ENCODE data around the gene NSG1.
A peak's percentile ranks its signal among the peaks of the same experiment; 100 is the strongest.

The NSG1 gene, protein sequence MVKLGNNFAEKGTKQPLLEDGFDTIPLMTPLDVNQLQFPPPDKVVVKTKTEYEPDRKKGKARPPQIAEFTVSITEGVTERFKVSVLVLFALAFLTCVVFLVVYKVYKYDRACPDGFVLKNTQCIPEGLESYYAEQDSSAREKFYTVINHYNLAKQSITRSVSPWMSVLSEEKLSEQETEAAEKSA

DNA sequence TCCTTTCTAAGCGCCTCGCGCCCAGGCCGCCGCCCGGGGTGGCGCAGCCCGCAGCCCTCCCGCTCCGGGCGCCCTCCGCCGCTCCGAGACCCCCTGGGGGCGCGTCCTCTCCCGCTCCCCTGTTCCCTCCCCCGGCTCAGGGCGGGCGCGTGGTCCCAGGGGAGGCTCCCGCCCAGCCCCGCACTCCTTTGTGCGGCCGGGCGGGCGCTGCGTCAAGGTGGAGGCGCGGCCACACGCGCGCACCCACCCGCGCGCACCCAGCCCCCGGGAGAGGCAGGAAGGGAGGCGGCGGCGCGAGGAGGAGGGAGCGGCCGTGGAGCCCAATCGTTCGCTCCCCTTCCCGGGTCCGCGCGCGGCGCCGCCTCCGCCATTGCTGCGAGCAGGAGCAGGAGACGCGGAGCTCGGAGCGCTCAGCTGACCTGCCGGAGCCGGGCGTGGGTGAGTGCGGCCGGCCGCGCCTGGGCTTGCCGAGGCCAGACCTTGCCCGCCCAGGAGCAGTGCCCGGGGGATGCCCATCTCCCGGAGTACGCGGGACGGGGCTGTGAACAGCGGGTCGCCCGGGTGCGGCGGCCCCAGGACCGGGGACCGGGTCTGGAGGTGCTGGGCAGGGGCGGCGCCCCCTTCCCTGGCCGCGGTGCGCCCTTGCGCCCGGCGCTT, at the start of gene NSG1:
Gene NSG1 (plus strand): TSS at position 367 of the 657 bp plus-strand sequence. CDS start 528 bp downstream, outside the sequence.
- no peak for DNase-seq

DNA sequence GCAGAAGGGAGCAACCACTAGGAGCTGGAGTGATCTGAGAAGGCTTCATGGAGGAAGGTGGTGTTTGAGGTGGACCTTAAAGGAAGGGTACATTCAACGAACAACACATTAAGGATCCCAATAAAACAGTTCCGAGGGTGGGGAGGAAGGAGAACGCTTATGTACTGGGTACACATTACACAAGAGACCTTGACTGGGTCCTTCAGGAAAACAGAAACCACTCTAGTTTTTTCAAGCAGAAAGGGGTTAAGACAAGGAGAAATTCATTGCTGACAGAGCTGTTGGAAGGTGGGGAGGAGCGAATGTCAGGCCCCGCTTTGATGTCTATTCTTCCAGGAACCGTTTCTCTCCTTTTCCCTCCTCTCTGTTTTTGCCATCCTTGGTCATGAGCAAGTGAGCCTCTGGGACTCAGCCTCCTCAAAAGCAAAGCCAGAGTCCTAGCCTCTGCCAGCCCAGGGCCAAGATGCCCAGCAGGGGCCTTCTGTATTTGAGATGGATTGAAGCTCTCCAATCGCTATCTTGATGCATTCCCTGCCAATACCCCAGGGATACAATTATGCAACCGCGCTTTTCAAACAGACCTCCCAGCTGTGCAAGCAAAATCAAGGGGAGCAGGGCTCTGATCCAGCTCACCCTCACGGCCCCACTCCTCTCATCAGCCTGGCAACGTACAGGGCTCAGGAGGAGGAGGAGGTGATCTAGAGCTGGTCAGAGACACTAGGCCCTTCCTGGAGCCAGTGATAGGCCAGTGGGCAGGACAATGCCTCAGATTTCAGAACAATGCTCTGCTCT, 48.5 kb upstream of the NSG1 start:
- DNase-seq = no peak

DNA sequence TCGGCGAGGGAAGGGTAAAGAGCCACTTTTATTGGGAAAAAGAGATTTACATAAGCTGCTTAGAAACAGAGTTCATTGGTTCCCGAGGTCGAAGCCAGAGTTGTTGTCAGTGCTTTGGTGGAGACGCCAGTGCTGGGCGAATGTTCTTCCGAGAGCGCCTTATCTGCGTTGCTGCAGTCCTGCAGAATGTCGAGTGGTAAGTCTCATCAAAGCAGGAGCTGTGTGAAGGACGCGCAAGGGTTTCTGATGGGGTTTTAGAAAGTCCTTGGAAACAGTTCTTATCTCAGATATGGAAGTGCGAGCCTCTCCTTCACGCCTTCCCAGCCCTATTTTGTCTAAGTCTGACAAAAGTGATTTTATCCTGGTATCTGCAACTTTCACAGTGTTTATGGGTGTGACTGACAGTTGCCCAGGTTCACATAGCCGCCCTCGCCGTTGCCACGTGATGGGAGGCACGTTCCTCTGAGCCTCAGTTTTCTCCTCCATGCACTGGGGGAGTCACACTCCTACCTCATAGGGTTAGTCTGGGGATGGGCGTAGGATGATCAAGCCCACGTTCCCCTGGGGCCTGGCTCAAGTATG, 47.3 kb upstream of the NSG1 start:
- DNase-seq = no peak

DNA sequence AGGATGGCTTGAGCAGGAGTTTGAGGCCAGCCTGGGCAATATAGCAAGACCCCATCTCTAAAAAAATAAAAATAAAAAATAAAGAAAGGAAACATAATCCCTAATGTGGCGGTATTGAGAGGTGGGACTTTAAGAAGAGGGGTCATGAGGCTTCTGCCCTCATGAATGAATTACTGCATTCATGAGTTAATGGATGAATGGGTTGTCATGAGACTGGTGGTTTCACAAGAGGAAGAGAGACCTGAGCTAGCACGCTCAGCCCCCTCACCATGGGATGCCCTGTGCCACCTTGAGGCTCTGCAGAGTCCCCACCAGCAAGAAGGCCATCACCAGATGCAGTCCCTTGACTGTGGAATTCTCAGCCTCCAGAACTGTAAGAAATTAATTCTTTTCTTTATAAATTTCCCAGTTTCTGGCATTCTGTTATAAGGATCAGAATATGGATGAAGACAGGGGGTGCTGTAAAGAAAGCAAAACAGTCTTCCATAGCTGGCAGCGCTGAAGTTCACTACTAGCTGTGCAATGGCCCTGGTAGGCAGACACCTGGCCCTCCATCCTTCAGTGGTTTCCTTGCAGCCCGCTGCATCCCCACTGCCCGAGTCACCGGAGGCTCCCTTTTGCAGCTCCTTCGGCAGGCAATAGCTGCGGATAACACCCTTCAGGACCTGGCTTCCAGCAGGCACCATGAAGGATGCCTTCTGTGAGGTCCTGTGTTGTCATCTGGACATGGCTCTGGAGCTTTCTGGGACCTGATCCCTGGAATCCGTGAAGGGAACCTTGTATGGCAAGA, 44.8 kb upstream of the NSG1 start:
- DNase-seq = no peak

DNA sequence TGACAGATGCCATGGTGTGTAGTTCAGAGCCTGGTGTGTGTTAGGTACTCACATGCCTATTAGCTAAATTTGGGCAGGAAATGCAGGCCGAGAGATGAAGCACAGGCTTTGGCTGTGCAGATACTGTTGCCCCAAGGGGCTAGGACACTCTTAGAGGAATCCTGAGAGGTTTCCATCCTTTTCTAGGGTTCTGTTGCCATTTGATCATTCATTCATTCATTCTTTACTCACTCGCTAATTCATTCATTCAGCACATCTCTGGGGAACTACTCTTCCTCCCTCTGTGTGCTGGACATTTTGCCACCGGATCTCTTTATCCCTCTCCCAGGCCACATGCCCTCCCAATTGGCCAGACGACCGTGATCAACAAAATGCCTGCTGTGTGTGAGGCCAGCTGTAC, 43.9 kb upstream of the NSG1 start:
- no peak for DNase-seq

DNA sequence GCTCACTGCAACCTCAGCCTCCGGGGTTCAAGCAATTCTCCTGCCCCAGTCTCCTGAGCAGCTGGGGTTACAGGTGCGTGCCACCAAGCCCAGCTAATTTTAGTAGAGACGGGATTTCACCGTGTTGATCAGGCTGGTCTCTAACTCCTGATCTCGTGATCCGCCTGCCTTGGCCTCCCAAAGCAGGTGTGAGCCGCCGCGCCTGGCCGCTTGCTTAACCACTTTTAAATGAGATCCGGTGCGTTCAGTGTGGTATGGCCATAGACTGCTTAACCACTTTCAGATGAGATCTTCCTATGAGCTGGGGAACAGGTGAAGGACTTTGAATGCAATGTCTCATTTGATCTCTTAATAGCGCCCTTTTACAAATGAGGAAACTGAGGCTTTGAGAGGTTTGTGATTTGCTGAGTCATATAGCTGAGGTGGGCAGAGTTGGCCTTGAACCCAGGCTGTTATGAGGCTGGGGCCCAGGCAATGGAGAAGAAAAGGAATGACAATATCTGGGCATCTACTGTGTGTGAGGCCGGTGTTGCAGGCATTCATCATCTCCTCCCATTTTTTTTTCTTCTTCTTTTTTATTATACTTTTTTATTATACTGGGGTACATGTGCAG, 41.9 kb upstream of the NSG1 start:
- peak; percentile 14 for DNase-seq

DNA sequence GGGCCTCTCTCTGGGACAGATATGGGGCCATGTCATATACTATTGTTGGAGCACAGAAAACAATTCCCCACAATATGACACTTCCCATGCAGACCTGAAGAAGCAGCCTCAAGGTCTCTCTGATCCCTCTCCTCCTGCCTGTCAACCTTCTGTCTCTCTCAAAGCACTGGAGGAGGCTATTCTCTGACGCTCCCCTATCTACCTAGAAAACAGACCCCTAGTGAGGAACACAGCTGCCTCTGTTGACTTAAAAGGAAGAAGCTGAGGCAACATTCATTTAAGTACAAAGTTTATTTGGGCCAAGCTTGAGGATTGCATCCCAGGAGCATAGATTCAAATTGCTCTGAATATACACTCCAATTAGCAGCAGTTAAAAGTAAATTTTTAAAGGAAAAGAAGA, 39.3 kb upstream of the NSG1 start:
- DNase-seq = no peak

DNA sequence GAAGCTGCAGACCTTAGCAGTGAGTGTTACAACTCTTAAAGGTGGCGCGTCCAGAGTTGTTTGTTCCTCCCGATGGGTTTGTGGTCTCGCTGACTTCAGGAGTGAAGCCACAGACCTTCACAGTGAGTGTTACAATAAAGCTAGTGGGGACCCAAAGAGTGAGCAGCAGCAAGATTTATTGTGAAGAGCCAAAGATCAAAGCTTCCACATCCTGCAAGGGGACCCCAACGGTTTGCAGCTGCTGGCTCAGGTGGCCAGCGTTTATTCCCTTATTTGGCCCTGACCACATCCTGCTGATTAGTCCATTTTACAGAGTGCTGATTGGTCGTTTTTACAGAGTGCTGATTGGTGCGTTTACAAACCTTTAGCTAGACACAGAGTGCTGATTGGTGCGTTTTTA, 38.3 kb upstream of the NSG1 start:
- DNase-seq = peak; percentile 71

DNA sequence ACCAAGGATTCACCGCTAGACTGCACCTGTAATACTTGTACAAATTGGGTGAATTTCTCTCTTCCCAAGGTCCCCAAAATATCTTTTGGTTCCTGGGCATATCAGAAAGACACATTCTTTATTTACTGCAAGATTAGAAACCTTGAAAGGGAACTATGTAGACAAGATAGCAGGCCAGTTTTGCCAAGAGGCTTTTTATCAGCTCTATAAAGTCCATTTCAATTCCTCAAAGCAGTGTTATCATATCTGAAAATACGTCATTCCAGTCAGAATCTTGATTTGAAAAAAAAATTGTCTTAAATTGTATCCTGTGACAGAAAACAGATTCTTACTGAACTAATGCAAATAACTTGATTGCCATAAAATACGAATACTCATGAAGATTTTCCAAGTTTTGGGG, 37.0 kb upstream of the NSG1 start:
- DNase-seq = no peak

DNA sequence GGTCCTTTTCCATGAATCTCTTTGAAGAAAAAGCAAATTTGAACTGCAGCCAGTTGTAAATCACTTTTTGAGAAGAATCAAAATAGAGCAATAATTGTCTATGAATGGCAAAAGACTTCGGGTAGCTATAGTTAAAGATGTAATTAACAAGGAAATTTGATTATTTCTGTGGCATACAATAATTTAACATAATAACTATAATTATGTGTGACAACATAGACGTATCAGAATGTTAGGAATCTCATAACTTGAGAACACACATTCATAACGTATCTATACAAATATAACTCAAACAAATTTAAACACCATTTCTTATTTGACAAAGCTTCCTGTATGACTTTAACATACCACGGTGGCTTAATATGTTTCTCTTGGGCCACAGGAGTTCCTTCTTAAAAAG, 36.0 kb upstream of the NSG1 start:
- no peak for DNase-seq

DNA sequence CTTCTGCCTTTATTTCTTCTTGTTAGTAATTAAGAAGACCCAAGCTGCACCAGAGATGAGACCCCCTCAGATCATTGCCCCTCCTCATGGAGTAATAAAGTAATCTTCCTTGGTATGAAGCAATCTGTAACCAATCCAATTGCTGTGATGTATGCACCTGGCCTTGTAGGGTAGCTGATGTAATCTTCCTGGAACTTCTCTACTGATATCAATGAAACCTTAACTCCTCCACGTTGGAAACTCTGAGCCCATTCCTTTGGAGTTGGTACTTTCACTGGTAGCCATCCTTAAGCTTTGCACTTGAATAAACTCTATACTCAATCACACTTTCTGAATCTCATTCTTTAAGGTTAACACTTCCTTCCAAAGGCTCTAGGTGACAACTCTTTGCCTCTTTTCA, 31.6 kb upstream of the NSG1 start:
- DNase-seq = no peak

DNA sequence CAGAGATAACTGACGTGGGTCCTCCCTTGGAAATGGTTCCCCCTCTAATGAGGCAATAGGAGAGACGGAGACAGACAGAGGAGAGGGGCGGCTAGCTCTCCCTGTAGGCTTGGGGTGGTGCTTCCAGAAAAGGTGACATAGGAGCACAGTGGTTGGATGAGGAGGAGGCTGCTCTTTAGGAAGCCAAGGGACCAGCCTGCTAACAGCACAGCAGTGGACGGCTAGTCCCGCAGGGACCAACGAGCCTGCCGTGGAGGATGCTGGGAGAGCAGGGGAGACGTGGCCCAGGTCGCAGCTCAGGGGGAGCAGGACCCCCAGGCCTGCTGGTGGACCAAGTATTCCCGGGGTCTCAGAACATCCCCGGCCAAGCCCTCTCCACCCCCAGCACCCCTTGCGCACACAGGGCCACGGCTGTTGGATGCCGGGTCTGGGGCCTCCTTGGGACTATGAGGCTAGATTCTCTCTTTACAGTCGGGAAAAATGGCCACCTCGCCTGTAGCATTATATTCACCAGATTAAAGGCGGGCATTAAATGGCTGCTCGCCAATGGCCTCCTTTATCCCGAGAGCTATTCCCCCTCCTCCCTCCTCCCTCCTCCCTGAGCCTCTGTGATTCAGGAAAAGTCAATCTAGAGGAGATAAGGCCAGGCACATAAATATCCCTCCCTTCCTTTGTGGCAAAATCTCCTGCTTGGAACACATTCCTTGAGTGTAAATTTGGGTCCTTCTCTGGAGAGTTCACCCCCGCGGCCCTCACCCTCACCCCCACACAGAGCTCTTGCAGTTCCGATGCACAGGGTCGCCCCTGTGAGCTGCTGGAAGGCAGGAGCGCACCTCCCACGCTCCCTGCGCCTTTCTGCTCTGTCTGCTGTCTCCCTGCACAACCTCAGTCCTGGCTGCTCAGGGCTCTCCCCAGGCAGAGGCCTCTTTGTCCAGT, 30.5 kb upstream of the NSG1 start:
- DNase-seq = no peak

DNA sequence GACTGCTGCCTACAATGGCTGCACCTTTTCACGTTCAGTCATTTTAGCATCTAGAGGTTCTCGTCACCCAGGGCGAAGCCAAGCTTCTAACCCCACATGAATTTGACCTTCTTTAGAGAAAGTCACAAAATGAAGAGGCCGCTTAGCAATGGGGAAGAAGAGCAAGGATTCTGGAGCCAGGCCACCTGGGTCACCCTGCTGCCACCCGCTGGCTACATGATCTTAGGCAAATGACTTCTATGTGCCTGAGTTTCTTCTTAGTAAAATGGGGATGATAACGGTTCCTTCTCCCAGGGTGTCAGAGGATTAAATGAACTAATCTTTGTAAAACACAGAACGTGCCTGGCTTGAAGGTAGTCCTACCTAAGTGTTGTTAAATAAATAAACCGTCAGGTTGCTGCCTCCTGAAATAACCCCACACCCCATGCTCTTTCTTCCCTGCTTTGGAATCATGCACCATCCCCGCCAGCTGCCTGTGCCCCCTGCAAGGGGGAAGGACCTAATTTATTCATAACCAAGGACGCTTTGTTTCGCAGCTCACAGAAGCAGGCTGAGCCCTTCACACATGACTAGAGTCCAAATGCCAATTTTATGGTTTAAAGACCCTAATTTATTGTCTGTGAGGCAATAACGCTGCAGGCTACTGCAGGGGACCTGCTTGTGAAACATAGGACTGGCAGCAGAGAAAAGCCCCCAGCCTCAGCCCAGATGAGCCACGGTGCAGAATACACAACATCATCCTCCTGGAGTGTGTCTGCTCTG, 28.6 kb upstream of the NSG1 start:
- DNase-seq = no peak

DNA sequence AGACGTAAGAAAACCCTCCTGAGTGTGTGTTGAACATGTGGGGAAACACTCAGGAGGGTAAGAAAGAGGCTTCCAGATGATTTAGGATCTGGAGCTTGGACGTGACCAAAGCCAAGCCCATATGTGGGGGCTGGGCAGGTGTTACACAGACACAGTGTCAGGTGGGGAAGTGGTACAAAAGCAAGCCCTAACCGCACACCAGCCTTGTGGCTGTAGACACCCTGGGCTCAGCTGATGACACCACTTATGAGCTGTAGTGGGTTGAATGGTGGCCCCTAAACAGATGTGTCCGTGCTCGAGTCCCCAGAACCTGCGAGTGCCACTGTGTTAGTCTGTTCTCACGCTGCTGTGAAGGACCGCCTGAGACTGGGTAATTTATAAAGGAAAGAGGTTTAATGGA, 25.0 kb upstream of the NSG1 start:
- DNase-seq = no peak

DNA sequence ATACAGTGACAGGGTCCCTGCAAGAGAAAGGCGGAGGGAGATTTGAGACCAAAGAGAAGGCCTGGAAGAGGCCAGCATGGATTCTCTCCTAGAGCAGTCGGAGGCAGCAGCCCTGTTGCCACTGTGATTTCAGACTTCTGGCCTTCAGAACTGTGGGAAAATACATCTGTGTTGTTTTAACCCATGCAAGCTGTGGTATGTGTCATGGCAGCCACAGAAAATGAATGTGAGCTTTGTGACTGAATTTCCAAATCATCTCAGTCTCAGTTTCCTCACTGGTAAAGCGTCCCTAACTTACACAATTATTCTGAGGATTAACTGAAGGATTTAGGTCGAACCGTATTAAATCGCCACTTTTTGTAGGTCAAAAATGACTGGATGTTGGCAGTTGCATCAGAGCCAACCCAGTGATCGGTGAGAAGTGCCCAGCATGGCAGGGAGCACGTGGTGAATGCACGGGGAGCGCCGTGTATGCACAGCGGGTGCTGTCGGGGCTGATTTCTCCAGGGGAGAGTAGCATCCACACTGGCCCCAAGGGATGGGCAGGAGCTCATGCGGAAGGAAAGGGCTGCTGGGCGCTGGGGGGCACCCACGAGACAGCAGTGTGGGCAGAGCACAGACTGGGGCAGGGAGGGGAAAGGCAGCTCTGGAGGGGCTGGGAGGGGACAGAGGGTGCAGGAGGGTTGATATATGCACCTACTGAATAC, 23.8 kb upstream of the NSG1 start:
- DNase-seq = no peak

DNA sequence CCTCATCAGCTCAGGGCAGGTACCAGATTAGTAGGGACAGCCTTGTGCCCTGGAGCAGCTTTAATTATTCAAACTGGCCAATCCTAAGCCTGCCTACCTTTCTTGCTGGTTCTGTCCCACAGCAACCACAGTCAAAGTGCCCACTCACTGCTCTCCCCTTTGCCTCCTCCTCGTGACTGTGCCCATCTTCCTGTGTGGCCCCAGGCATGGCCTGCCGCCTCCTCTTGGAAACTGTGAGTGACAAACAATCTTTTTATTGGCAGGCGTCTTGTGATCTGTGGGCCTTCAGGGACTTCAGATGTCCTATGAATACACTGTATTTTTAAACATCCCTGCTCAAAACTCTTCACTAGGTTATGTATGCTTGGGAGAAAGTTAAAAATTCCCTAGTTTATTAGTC, 22.8 kb upstream of the NSG1 start:
- no peak for DNase-seq

DNA sequence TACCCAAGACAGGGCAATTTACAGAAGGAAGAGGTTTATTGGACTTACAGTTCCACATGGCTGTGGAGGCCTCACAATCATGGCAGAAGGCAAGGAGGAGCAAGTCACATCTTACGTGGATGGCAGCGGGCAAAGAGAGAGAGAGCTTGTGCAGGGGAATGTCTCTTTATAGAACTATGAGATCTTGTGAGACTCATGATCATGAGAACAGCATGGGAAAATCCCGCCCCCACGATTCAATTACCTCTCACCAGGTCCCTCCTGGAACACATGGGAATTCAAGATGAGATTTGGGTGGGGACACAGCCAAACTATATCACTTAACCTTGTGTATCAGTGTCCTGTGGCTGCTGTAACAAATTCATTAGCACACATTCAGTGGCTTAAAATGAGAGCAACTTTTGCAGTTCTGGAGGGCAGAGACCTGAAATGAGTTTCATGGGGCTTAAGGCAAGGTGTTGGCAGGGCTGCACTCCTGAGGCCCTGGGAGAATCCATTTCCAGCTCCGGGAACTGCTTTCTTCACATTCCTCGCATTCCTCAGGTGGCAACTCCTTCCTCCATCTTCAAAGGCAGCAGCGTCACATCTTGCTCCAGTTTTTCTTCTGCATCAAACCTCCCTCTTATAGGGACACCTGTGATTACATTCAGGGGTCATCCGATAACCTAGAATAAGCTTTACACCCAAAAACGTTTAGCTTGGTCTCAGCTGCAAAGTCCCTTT, 22.3 kb upstream of the NSG1 start:
- DNase-seq = no peak

DNA sequence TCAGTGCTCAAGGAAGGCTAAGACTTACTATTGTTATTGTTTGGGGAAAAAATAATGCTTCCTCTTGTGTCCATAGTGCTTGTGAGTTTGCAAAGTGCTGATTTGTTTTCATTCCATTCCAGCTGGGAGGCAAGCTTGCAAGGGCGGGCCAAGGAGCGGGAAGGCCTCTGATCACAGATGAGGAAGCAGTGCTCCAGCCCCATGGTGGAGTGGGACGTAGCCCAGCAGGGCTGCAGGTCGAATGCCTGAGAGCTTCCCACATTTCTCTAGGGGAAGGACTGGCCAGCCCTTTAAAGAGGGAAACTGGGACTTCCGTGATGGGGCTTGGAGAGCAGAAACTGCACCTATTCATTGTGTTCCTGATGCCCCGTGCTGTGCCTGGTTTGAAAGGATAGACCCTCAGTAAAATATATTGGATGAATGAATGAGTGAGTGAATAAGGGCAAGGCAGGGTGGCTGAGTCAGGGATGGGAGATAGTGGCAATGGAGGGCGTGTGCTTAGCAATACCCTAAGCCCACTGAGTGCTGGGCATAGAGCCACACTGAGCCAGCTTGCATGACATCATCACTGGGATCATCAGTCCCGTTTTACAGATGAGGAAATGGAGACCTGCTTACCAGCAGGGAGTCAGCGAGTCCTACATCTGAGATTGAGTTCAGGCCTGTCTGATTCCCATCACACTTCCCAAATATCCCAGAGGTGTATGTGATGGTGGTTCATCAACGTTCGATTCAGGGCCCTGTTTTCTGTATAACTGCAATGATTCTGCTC, 17.9 kb upstream of the NSG1 start:
- no peak for DNase-seq
